Fibroblast of skin of back (primary cell): ENCODE measurements around the gene ZNF516.
A peak's percentile ranks its signal among the peaks of the same experiment; 100 is the strongest.

ENCODE experiments used
- DNase-seq: peaks from one replicate; pipeline ENCODE4 v3.0.0-alpha.2; 2013

Gene ZNF516

DNA sequence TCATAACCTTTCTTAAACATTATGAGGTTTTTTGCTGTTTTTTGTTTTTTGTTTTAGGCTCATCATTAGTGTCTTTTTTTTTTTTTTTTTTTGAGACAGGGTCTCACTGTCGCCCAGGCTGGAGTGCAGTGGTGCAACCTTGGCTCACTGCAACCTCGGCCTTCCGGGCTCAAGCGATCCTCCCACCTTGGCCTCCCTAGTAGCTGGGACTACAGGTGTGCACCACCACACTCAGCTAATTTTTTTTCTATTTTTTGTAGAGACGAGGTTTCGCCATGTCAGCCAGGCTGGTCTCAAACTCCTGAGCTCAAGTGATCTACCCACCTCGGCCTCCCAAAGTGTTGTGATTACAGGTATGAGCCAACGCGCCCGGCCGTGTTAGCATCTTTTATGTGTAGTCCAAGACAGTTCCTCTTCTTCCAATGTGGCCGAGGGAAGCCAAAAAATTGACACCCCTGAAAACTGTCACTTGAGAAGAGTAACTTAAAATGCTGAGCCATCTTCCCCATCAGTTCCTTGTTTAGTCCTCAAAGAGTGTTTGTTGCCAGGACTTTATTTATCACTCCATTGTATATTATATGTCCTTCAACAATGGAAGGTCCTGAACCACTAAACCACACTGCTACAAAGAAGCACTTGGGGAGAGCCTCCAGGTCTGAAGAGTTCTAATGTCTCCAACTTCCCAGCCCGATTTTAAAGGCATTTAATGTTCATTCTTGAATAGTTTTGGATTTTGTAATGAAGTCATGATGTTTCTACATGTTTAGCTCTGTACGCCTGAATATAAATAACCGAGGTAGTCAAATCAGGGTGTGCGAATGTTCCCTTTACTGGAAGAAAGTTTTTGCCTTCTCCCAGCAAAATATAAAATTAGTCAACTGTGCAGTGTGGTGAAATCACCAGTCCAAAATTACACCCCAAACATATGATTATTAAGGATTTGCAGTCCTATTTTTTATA lies 26.4 kb downstream of the ZNF516 start:
- no peak for DNase-seq

DNA sequence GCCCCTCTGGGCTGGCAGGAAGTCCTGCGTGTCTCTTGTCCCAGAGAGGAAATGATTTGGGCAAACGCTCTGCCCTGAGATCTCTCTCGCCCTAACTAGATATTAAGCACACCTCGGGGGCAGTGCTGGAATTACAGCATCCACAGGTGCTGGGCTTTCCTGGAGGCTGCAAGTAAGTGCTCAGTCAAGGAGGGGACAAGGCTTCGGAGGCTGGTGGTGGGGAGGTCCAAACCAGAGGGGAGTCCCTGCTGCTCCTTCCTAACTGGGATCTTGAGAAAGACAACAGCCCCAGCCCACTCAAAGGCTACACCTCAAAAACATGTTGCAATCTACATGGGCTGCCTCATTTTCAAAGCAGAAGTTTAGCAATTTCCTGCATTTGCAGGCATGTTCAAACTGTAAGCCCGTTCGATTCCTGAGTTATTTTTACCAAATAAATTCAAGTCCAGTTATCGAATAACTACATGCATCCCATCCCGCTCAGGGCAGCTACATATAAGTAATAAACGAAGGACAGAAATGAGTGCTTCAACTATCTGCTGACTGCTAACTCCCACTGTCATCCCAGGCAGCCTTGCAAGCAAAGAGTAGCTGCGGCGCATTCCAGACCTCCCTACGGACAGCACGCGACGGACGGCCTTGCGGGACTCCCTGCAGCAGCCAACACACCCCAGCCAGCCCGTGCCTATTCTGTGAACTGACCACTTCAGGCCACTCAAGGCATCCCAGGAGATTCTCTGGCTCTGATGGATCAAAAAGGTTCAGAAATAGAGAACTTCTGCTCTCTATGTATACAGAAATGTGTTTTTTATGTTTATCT lies 27.5 kb downstream of the ZNF516 start:
- DNase-seq: peak; percentile 43

DNA sequence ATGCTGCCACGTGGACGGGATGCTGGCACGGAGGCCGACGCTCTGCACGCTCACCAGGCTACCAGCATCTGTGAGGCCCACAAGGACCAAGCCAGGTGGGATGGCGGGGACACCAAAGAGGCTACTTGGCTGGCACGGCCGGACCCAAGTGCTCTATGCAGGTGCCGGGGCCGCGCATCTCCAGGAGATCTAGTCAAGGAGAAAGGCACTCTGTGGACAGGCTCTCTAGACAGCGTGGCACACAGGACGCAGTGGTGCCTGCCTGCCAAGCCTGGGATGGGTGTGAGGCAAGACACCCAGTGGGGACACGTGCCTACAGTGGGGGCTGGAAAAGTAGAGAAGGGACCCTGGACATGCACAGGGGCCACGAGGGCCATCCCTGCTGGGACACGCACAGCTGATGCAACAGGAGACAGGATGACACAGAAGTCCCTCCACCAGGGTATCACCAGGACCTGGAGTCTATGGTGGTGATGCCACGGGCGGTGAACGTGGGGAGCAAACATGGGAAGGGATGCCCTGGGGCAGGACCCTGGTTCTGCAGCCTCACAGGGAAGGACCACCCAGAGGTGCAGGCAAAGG lies 28.5 kb downstream of the ZNF516 start:
- no peak for DNase-seq

DNA sequence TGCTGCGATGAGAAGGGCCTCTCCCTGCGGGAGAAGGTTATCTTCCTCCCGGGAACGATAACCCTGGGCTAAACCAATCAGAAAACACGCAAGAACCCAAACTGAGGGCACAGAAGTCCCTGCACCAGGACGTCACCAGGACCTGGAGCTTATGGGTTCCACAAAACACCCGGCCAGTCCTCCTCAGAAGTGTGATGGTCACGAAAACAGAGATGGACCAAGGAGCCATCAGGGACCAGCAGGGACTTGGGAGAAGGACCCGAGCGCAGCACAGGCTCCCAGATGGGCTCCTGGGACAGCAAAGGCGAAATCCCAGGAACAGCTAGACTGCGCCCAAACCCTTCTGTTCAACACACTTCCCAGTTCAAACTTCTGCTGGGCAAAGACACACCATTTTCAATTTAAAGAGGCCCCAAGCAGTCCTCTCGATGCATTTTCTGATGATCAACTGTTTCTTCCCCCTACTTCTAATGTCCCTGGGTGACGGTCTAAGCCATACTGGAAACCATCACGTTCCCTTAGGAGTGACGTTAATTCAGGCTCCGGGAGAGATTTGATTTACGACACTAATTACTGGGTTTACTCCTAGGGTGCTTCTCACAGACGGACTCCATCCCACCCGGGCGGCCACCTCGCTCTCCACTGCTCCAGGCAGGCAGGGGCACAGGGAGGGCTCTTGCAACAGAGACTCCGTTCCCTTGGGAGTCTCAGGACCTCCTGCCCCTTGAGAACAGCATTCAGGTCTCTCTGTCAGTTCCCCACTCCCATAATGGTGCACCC lies 29.2 kb downstream of the ZNF516 start:
- no peak for DNase-seq

DNA sequence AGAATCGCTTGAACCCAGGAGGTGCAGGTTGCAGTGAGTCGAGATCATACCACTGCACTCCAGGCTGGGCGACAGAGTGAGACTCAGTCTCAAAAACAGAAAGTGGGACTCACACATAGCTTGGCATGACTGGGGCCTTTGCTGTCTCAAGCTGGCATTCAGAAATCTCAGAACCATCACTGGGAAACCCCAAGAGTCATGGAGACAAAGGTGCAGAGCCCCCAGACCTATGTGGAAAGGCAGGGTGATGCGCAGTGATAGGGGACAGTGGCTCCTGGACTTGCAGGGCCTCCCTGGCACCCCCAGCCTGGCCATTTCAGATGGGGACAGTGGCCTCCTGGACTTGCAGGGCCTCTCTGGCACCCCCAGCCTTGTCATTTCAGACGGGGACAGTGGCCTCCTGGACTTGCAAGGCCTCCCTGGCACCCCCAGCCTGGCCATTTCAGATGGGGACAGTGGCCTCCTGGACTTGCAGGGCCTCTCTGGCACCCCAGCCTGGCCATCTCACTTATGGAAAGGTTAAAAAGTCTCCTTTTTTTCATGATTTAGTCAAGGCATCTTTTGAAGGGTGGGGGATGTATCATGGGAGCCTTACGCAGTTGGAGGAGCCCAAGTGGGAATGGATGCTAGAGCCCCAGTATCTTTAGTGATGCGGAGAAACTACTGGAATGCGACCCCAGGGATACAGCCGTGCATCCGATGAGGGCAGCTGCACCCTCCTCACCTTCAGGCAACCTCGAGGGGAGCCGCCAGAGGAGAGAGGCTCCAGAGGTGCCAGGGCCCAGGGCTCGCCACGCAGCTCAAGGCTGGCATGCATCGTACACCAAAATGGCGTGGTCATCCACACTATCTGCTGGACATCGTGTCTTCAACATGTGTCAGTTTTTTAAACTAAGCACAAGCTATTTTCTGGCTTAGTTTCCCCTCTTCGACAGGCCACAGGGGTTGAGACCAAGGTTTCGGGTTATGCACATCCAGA lies 30.5 kb downstream of the ZNF516 start:
- no peak for DNase-seq

DNA sequence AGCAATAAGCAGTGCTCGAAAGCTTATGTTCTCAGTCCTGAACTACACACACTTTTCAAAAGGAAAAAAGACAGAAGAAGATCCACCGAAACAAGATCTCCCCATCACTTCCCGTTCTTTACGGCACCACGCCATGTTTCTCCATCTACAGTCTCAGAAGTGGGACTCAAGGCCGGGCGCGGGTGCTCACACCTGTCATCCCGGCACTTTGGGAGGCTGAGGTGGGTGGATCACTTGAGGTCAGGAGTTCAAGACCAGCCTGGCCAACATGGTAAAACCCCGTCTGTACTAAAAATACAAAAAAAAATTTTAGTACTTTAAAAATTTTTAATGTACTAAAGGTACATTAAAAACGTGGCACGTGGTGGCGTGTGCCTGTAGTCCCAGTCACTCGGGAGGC lies 31.2 kb downstream of the ZNF516 start:
- no peak for DNase-seq

DNA sequence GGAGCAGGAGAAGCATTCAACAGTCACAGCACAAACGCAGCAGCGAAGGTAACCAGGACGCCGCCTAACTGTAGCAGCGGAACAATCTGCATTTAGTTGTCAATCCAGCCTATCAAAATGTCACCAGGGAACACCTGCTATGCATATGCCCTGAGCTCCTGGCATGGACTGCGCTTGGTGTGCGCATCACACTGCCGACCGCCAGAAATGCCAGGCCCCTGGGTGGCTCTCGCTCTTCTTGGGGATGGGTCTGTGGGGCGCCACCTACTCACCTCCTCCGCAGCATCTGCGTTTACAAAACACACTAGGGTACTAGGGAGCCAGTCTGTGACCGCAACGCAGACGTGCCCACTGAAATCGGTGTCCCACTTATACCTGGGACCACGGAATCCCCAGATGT lies 31.7 kb downstream of the ZNF516 start:
- DNase-seq: no peak

DNA sequence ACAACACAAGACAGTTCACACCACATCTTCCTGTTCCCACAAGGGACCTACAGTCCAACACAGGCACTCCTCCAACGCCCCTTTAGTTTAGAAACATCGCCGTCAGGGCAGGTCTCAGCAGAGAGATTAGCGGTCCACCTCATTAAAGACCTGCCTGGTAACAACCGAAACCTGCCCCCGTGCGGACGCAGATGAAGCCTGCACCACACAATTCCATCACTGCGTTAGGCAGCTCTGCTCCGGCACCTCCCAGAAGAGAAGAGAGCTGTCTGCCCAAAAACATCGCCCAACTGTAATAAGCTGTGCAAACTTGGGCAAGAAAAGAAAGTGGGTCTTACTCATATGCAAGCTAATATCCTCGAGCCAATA lies 32.7 kb downstream of the ZNF516 start:
- DNase-seq: no peak

DNA sequence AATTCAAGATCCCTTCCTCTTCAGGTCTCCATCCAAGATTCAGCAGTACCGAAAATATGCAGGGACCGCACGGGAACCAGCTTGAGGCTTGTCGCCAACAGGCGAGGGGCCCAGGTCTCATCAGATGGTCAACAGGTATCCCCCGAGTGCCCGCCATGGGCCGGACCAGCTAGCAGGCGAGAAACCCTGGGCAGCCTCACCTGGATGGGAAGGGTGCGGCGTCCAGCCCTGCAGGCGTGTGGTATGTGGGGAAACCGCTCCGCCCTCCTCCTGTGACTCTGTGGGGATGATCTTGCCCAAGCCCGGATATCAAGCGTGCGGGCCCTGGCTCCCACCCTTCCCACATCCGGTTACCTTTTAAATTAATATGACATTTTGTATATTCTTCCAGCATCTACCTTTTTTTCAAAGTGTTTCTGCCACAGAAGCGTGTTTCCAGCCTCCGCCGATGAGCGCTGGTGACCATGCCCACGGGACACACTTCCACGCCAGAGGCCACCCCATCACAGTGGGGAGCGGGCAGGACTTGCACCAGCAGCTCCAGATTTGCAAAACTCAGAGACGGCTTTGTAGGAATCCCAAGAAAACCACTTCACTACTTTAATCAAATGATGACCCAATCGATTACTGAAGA lies 33.2 kb downstream of the ZNF516 start:
- no peak for DNase-seq

DNA sequence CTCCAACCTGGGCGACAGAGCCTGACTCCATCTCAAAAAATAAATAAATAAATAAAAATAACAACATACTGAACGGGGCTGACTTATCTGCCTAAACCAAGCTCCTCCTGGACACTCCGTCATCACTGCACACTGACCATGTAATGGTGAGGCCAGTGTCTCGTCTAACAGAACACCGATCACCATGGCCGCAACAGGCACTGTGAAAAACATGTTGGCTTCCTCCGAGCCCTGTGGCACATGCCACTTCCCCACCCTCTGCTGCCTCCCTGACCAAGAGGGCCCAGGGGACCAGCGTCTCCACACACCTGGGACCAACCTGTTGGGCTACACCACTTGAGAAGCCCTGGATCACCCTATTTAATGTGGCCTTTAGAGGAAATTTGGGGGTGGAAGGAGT lies 33.9 kb downstream of the ZNF516 start:
- DNase-seq: no peak

DNA sequence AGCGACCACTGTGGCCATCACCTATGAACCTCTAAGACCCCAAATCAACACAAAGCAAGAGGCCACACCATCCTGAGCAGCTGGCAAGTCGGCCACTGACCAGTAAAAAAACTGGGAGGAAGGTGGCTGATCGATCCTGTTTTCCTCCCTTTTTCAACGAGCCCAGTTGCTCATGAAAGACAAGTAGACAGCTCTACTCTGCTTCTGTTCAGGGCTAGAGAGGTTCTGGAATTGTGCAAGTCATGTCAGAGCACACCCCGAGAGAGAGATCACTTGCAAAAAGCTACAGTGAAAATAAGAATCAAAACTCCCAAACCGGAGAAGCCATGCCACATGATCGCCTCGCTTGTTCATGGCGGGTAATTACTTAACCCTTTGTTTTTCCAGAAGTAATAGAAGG lies 34.6 kb downstream of the ZNF516 start:
- no peak for DNase-seq

DNA sequence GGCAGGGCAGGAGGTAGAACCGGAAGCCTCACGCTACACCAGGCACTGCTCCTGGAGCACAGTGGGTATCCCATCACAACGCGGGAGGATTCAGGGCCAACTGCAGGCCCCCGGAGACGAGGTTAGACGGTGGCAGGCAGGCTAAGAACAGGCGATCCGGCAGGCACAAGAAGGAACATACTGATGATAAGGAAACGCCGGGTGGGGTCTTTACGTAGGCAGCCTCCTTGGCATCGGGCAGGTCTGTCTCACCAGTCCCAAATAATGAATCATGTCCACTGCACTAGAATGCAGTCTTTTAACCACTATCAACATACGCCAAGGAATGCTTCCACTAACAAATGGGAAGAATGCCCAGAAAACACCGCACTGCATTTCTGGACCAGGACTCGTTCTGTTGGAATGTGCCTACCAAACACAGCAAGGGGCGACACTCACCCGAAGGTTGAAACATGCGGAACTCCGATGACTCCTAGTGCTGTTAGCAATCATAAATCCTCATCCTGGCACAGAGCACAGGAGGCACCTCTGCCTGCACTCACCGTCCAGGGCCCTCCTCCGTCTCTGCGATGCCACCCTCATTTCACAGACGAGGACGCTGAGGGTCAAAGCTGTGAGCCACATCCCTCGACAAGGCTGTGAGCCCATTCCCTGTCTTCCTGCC lies 35.2 kb downstream of the ZNF516 start:
- DNase-seq: peak; percentile 100

DNA sequence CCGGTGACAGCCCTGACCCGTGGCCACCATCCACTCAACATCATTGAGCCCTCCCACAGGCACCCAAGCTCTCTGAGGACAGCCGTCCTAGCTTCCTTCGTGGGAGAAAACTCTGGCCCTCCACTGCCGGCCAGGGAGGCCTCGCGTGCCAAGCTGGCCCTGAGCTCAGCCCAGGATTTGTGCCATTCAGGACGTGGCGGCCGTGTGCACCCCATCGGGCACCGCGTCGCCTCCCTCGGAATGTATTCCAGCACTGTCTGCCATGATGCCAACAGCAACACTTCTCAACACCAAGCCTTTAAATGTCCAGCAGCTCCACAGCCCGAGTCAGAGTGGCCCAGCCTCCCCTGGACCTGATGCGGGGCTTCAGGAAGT lies 35.7 kb downstream of the ZNF516 start:
- DNase-seq: no peak

DNA sequence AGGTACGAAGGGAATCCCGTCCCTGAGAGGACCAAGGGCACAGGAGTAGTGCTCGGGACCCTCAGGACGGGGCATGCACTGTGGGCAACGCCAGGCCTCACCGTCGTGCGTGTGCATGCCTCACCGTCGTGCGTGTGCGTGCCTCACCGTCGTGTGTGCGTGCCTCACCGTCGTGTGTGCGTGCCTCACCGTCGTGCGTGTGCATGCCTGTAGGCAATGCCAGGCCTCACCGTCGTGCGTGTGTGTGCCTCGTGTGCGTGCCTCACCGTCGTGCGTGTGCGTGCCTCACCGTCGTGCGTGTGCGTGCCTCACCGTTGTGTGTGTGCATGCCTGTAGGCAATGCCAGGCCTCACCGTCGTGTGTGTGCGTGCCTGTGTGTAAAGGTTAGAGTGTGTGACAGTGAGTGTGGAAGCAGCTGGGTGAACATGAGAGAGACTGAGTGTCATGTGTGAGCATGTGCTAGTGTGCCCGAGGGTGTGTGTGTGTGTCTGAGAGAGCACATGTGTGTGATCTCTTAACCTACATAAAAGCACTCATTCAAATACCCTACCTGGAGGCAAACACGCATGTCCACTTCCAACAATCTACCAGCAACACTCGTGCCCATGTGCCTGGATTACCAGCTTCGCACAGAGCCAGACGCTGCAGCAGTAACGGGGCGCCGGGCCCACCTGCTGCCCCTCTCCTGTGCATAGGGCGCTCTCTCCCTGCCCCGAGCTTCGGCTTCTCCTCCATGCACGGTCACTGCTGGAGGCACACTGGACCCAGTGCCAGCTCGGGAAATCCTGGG lies 36.3 kb downstream of the ZNF516 start:
- DNase-seq: no peak

DNA sequence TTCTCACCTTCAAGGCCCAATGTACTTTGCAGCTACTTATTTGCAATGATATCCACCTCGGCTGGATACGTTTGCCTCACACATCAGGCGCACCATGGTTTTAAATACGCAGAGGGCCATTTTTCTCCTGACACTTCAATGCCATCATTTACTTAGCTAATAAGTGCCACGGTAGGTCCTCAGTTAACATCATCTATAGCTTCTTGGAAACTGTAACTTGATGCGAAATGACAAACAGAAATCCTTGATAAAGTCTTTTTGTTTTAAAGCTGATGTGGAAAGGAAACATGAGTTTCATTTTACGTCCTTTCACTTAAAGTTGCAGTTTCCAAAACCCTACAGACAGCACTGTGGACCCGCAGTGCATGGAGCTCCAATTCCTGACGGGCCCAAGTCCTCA lies 37.1 kb downstream of the ZNF516 start:
- DNase-seq: no peak

DNA sequence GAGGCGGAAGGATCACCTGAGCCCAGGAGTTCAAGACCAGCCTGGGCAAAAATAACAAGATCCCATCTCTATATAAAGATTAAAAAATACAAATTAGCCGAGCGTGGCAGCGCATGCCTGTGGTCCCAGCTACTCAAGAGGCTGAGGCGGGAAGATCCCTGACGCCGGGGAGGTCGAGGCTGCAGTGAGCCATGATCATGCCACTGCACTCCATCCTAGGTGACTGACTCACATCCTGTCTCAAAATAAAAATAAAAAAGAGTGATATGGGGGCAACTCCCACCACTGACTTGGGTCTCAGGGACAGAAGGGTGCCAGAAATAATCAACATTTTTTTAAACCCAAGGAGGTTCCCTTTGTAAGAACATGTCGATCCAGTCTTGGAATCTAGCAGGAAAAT lies 37.6 kb downstream of the ZNF516 start:
- peak; percentile 53 for DNase-seq

DNA sequence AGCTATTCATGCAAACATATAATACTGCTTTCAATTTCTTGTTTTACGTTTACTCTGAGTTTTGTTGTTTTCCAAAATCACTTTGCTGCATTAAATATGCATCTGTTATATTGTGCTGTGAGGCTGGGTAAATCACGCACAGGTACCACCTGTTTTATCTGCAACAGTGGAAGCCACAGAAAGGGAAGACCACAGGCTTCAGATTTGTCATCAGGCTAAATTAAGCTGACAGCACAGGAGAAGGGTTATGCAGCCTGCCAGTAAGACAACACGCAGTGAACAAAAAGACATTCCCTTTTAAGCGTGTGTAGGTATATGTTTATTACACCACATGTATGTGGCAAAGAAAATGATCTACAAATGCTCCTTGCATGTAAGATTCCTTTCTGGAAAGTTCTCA lies 38.2 kb downstream of the ZNF516 start:
- no peak for DNase-seq

DNA sequence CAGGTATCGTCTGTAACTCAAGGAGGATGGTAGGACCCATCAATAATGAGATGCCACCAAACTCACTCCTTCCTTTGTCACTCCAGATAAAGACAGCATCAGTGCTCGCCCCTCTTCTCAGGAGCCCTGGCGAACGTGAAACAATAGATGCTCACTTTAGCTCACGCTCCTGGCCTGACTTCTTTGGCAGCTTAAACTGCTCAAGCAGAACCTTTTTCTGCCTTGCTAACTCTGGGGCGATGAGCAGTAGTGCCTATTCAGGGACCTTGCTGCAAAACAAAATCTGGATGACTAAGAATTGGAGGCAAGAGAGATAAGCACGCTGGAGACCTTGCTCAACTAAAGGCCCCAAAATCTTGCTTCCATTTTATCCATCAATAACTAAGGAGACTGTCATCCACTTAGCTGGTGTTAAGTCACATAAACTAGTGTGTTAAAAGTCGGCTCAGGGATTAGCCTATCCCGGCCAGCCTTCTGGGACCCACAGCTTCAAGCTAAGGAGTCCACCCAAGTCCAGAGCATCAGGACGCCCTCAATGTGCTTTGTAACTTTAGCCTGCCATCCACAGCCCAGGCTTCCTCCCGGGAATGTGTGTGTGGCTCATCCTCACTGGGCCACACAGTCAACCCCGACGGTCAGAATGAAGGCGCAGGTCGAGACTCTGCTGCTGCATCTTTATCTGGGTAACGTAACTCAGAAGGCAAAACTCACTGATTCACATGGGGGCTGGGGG lies 38.9 kb downstream of the ZNF516 start:
- DNase-seq: no peak
